Right atrium auricular region (tissue), 2 donors: Measurements from ENCODE around the gene NANS. TPM values are rescaled to one million over a fixed set of nuclear protein-coding genes. Genes with fewer than 3 reads are reported as not detected.

Experiments used
- DNase-seq: peaks from one replicate; pipeline ENCODE4 v3.0.0-alpha.2; 2019; ENCODE audit warnings: low spot score
- H3K27ac ChIP-seq, 2 donors: fragments of 200-600 bp; sonication (generic); 1 replicate in 1 of 2; 2 replicates in 1 of 2; pipeline ENCODE4 v1.5.1; 2016 to 2019
- H3K27me3 ChIP-seq, 2 donors: fragments of 200-600 bp; sonication (generic); one replicate each; pipeline versions ENCODE4 v1.5.1 to v1.6.0; 2017 to 2019
- H3K36me3 ChIP-seq: fragments of 200-600 bp; sonication (generic); one replicate; pipeline ENCODE4 v1.5.1; 2016
- H3K4me1 ChIP-seq, 2 donors: fragments of 200-600 bp; sonication (generic); one replicate each; pipeline versions ENCODE4 v1.5.1 to v1.6.0; 2017 to 2019
- H3K4me3 ChIP-seq, 2 donors: fragments of 200-600 bp; sonication (generic); 1 replicate in 1 of 2; 2 replicates in 1 of 2; pipeline ENCODE4 v1.5.1; 2017 to 2019; ENCODE audit warnings: mild to moderate bottlenecking in 1 of 2, moderate library complexity in 1 of 2
- H3K9me3 ChIP-seq, 2 donors: fragments of 200-600 bp; sonication (generic); one replicate each; pipeline ENCODE4 v1.5.1; 2019
- CTCF ChIP-seq, 2 donors: fragments of 200-600 bp; sonication (generic); IDR thresholded peaks; one replicate each; pipeline ENCODE4 v1.5.1; 2019; ENCODE audit warnings: antibody characterized with exemption in 2 of 2
- total RNA-seq, 2 donors: library from RNA; depleted of rRNA; stranded (reverse); fragments of >200 nt; gene quantifications; one replicate each; pipeline ENCODE4 v1.1.0, GENCODE V29; 2016

Gene NANS
- total RNA-seq, 2 donors from 2014 or later = 27.4 to 35.5 TPM

- no peaks in the 10 kb centered on the region for H3K9me3 ChIP-seq
- H3K27me3 ChIP-seq = no peaks in the 10 kb centered on the region
- H3K36me3 ChIP-seq = peaks cover 45% of the 10 kb centered on the region
- TF ChIP-seq CTCF (IDR thresholded peaks at IDR 0.05) = no peak
- no peak for DNase-seq
- no peak overlapping the region for H3K4me3 ChIP-seq
- no peak overlapping the region for H3K27ac ChIP-seq
- H3K4me1 ChIP-seq = no peaks in the 10 kb centered on the region
Observed at GRCh38 chr9:98064623-98065392, 8.3 kb downstream of the NANS start.

GRCh38 chr9:98066235-98066634 lies 9.7 kb downstream of the NANS start:
- Histone ChIP-seq H3K27me3 (no peaks in the 10 kb centered on the region), H3K4me1 (no peaks in the 10 kb centered on the region), H3K36me3 (peaks cover 36% of the 10 kb centered on the region), H3K9me3 (no peaks in the 10 kb centered on the region), H3K4me3 (no peak overlapping the region), H3K27ac (no peak overlapping the region)
- TF ChIP-seq CTCF (IDR thresholded peaks at IDR 0.05) = no peak
- no peak for DNase-seq

GRCh38 chr9:98067184-98067583 lies 10.7 kb downstream of the NANS start:
- no peak for DNase-seq
- Histone ChIP-seq H3K27me3 (no peaks in the 10 kb centered on the region), H3K36me3 (peaks cover 27% of the 10 kb centered on the region), H3K4me1 (no peaks in the 10 kb centered on the region), H3K9me3 (no peaks in the 10 kb centered on the region), H3K4me3 (no peak overlapping the region), H3K27ac (no peak overlapping the region)
- TF ChIP-seq CTCF (IDR thresholded peaks at IDR 0.05) = no peak

- TF ChIP-seq CTCF (IDR thresholded peaks at IDR 0.05) = no peak
- Histone ChIP-seq H3K4me1 (peaks cover 0 to 5% of the 10 kb centered on the region in 2 donors), H3K27ac (no peak overlapping the region), H3K9me3 (no peaks in the 10 kb centered on the region), H3K4me3 (no peak overlapping the region), H3K27me3 (no peaks in the 10 kb centered on the region), H3K36me3 (peaks cover 11% of the 10 kb centered on the region)
- no peak for DNase-seq
Observed at GRCh38 chr9:98069551-98069950, 13.0 kb downstream of the NANS start.

GRCh38 chr9:98070704-98071103 lies 14.2 kb downstream of the NANS start:
- Histone ChIP-seq H3K36me3 (peaks cover 4% of the 10 kb centered on the region), H3K4me3 (no peak overlapping the region), H3K9me3 (no peaks in the 10 kb centered on the region), H3K4me1 (peaks cover 0 to 11% of the 10 kb centered on the region in 2 donors), H3K27ac (no peak overlapping the region), H3K27me3 (no peaks in the 10 kb centered on the region)
- no peak for DNase-seq
- no peak for TF ChIP-seq CTCF (IDR thresholded peaks at IDR 0.05)

GRCh38 chr9:98071737-98072136 lies 15.2 kb downstream of the NANS start:
- Histone ChIP-seq H3K27me3 (no peaks in the 10 kb centered on the region), H3K9me3 (no peaks in the 10 kb centered on the region), H3K4me3 (no peak overlapping the region), H3K27ac (no peak overlapping the region), H3K4me1 (peaks cover 0 to 11% of the 10 kb centered on the region in 2 donors), H3K36me3 (no peaks in the 10 kb centered on the region)
- TF ChIP-seq CTCF (IDR thresholded peaks at IDR 0.05) = no peak
- no peak for DNase-seq
